ENCODE measurements around the gene RAD51B. TPM values are rescaled to one million over a fixed set of nuclear protein-coding genes. Genes with fewer than 3 reads are reported as not detected.

Gene RAD51B
- total RNA-seq, 1 donor from 2014 or later, result 38.6 TPM

DNA sequence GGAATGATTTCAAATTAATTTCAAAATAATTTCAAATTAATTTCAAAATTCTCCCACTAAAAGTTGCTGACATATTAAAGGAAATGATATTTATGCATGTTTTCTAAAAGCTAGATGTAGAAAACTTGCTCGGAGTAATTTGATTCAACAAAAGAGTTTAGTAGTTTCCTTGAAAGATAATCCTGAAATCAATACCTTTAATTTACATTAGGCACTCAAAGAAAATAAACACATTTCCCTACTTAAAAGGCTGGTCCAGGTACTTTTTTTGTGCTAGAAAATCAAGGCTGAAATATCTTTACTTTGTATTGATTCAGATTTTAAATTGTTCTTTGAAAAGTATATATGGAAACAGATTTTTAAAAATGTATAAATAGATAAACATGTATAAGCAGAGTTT, 370.5 kb downstream of the RAD51B start:
- Histone ChIP-seq H3K9ac (ENCODE audit: low read depth in 1 of 3, low read length in 3 of 3) (no peak overlapping the region), H3K4me1 (ENCODE audit: control insufficient read depth in 3 of 3, insufficient read depth in 3 of 3, low read length in 3 of 3) (peaks cover 12 to 25% (median 13%) of the 10 kb centered on the region in 3 donors), H3K36me3 (ENCODE audit: control insufficient read depth in 3 of 3, insufficient read depth in 3 of 3, low read length in 3 of 3) (no peaks in the 10 kb centered on the region), H3K4me3 (ENCODE audit: low read length in 3 of 3) (no peak overlapping the region), H3K27me3 (ENCODE audit: control insufficient read depth in 3 of 3, insufficient read depth in 3 of 3, low read length in 3 of 3) (no peaks in the 10 kb centered on the region), H3K9me3 (ENCODE audit: control insufficient read depth in 3 of 3, low read length in 3 of 3) (no peaks in the 10 kb centered on the region), H3K27ac (ENCODE audit: low read depth, low read length) (no peak overlapping the region)

DNA sequence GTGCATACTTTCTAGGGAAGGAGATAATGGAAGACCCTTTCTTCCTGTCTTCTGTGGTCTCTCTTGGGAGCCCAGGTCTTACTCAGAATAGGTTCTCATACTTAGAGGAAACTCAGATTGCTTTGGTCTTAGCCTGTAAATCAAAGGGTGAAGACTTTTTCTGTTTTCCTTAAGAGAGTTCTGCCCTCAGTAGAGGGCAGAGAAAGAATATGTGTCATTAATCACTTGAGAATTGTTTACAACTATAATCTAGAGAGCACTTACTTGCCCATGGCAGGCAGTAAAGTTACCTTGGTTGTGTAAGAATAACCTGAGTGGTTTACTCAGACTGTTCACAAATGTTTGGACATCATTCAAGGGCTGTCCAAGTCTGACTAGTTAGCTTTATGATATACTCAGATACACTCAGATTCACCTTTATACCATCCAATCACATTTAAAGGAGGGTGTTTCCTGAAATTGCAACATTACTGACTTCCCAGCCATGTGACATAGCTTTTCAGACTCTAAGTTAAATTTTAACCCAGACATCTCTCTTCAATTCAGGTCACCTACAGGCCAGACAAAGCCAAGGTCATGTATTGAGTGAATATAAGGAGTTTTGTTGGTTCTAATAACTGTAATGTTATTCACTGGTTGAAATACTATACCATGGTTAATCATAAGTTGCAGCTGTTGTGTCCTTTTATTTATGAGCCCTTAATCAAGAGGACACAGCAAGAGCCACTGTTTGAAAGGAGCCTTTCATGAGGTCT, 372.2 kb downstream of the RAD51B start:
- H3K9ac ChIP-seq (ENCODE audit: low read depth in 1 of 3, low read length in 3 of 3), result no peak overlapping the region
- no peak overlapping the region for H3K4me3 ChIP-seq (ENCODE audit: low read length in 3 of 3)
- no peaks in the 10 kb centered on the region for H3K36me3 ChIP-seq (ENCODE audit: control insufficient read depth in 3 of 3, insufficient read depth in 3 of 3, low read length in 3 of 3)
- peak overlapping the region; percentile 89 for H3K27ac ChIP-seq (ENCODE audit: low read depth, low read length)
- no peaks in the 10 kb centered on the region for H3K9me3 ChIP-seq (ENCODE audit: control insufficient read depth in 3 of 3, low read length in 3 of 3)
- no peaks in the 10 kb centered on the region for H3K27me3 ChIP-seq (ENCODE audit: control insufficient read depth in 3 of 3, insufficient read depth in 3 of 3, low read length in 3 of 3)
- peaks cover 12 to 25% (median 13%) of the 10 kb centered on the region in 3 donors for H3K4me1 ChIP-seq (ENCODE audit: control insufficient read depth in 3 of 3, insufficient read depth in 3 of 3, low read length in 3 of 3)

DNA sequence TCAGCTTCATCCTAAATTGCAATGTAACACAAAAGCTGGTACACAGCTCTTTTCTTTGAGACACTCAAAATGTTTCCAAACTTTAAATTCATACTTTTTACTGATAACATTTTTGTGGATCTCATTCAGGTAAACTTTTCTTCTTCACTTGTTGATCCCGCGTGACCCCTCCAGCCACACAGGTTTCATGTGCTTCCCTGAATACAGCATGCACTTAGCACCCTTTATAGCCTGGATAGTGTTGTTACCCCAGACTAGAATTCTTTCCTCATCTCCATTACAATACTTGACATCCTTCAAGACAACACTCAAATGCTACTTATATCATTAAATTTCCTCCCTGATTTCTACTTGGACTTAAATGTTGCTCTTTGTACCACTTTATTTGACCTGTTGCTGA, 373.4 kb downstream of the RAD51B start:
- H3K36me3 ChIP-seq (ENCODE audit: control insufficient read depth in 3 of 3, insufficient read depth in 3 of 3, low read length in 3 of 3), result no peaks in the 10 kb centered on the region
- H3K27ac ChIP-seq (ENCODE audit: low read depth, low read length), result peak overlapping the region; percentile 89
- H3K4me3 ChIP-seq (ENCODE audit: low read length in 3 of 3), result no peak overlapping the region
- peaks cover 12 to 25% (median 13%) of the 10 kb centered on the region in 3 donors for H3K4me1 ChIP-seq (ENCODE audit: control insufficient read depth in 3 of 3, insufficient read depth in 3 of 3, low read length in 3 of 3)
- H3K9me3 ChIP-seq (ENCODE audit: control insufficient read depth in 3 of 3, low read length in 3 of 3), result no peaks in the 10 kb centered on the region
- no peaks in the 10 kb centered on the region for H3K27me3 ChIP-seq (ENCODE audit: control insufficient read depth in 3 of 3, insufficient read depth in 3 of 3, low read length in 3 of 3)
- no peak overlapping the region for H3K9ac ChIP-seq (ENCODE audit: low read depth in 1 of 3, low read length in 3 of 3)

DNA sequence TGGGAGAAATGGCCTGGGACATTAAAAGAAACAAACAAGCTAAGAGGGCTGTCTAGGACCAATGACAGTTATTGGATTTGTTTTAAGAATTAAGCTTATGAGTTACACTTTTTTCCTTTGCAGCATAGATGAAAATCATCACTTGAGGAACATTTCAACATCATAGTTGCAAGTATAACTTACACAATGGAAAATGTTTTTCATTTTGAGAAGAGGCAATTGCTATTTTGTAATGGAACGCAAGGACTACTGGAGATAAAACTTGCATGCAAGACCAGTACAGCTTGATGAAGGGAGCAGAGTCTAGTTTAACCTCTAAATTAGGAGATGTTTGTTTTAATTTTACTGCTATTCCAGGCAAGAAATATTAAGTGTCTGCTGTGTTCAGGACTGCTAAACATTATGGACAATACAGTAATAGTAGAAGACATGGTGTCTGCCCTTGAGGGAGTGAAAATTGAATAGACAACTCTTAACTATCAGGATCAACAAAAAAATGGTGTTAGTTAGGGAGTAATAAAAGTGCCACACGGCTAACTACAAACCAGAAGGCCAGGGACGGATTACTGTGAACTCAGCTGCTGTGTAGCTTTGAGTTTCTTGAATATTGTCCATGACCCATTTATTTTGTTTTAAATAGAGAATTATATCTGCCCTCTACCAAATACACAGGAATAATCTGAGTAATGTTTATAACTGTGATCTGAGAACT, 374.5 kb downstream of the RAD51B start:
- peaks cover 12 to 27% (median 16%) of the 10 kb centered on the region in 3 donors for H3K4me1 ChIP-seq (ENCODE audit: control insufficient read depth in 3 of 3, insufficient read depth in 3 of 3, low read length in 3 of 3)
- no peak overlapping the region for H3K4me3 ChIP-seq (ENCODE audit: low read length in 3 of 3)
- no peak overlapping the region for H3K9ac ChIP-seq (ENCODE audit: low read depth in 1 of 3, low read length in 3 of 3)
- H3K27me3 ChIP-seq (ENCODE audit: control insufficient read depth in 3 of 3, insufficient read depth in 3 of 3, low read length in 3 of 3), result no peaks in the 10 kb centered on the region
- H3K9me3 ChIP-seq (ENCODE audit: control insufficient read depth in 3 of 3, low read length in 3 of 3), result no peaks in the 10 kb centered on the region
- no peaks in the 10 kb centered on the region for H3K36me3 ChIP-seq (ENCODE audit: control insufficient read depth in 3 of 3, insufficient read depth in 3 of 3, low read length in 3 of 3)
- H3K27ac ChIP-seq (ENCODE audit: low read depth, low read length), result peak overlapping the region; percentile 66

DNA sequence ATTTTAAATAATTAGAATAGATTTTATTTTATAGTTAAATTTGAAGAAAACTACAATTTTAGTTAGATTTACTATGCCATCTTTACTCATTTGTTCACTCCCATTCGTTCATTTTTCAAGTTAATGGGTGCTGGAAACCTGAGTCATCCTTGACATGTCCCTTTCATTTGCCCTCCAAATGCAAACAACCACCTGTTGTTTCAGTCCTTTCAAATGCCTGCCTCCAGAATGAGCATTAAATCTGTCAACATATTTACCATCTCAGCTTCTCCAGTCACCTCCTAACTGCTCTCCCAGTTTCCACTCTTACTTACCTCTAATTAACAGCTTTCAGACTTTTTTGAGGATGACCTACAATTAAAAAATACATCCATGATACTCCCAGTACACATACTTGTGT, 375.5 kb downstream of the RAD51B start:
- peak overlapping the region; percentile 66 for H3K27ac ChIP-seq (ENCODE audit: low read depth, low read length)
- no peaks in the 10 kb centered on the region for H3K36me3 ChIP-seq (ENCODE audit: control insufficient read depth in 3 of 3, insufficient read depth in 3 of 3, low read length in 3 of 3)
- H3K27me3 ChIP-seq (ENCODE audit: control insufficient read depth in 3 of 3, insufficient read depth in 3 of 3, low read length in 3 of 3), result no peaks in the 10 kb centered on the region
- no peaks in the 10 kb centered on the region for H3K9me3 ChIP-seq (ENCODE audit: control insufficient read depth in 3 of 3, low read length in 3 of 3)
- H3K4me1 ChIP-seq (ENCODE audit: control insufficient read depth in 3 of 3, insufficient read depth in 3 of 3, low read length in 3 of 3), result peaks cover 14 to 34% (median 16%) of the 10 kb centered on the region in 3 donors
- no peak overlapping the region for H3K9ac ChIP-seq (ENCODE audit: low read depth in 1 of 3, low read length in 3 of 3)
- H3K4me3 ChIP-seq (ENCODE audit: low read length in 3 of 3), result no peak overlapping the region

DNA sequence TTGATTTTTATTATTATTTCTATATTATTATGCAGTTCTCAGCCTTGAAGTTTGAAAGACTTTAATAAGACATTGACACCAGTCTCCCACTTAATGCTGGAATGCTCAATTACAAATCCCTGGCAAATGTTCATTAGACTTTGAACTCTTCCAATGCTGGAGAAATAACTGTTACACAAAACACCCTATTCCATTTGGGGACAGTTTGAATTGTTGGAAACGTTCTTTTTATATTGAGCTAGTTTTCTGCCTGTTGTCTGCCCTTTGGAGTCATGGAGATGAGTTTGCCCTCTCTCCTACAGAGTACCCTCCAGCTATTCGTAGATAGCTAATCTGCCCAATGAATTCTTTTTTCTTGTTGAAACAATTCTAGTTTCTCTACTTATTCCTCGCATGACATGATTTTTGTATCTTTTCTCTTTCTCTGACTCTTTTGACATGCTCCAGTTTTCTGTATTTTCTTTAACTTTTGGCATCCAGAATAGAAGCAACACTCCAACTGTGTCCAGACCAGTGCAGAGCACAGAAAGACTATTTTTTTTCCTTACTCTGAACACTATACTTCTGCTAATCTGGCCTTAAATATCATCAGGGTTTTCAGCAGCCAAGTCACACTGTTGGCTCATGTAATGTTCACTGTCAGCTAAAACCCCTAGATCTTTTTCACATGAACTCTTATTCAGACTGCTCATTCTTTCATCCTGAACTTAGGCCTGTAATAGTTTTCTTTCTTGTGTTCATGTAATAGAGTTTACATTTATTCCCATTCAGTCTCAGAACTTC, 379.3 kb downstream of the RAD51B start:
- H3K9ac ChIP-seq (ENCODE audit: low read depth in 1 of 3, low read length in 3 of 3), result peak overlapping the region in 1 of 3 donors; percentile 1
- peaks cover 3 to 14% (median 6%) of the 10 kb centered on the region in 3 donors for H3K4me1 ChIP-seq (ENCODE audit: control insufficient read depth in 3 of 3, insufficient read depth in 3 of 3, low read length in 3 of 3)
- H3K27me3 ChIP-seq (ENCODE audit: control insufficient read depth in 3 of 3, insufficient read depth in 3 of 3, low read length in 3 of 3), result no peaks in the 10 kb centered on the region
- H3K9me3 ChIP-seq (ENCODE audit: control insufficient read depth in 3 of 3, low read length in 3 of 3), result no peaks in the 10 kb centered on the region
- no peak overlapping the region for H3K4me3 ChIP-seq (ENCODE audit: low read length in 3 of 3)
- peak overlapping the region; percentile 63 for H3K27ac ChIP-seq (ENCODE audit: low read depth, low read length)
- H3K36me3 ChIP-seq (ENCODE audit: control insufficient read depth in 3 of 3, insufficient read depth in 3 of 3, low read length in 3 of 3), result no peaks in the 10 kb centered on the region

DNA sequence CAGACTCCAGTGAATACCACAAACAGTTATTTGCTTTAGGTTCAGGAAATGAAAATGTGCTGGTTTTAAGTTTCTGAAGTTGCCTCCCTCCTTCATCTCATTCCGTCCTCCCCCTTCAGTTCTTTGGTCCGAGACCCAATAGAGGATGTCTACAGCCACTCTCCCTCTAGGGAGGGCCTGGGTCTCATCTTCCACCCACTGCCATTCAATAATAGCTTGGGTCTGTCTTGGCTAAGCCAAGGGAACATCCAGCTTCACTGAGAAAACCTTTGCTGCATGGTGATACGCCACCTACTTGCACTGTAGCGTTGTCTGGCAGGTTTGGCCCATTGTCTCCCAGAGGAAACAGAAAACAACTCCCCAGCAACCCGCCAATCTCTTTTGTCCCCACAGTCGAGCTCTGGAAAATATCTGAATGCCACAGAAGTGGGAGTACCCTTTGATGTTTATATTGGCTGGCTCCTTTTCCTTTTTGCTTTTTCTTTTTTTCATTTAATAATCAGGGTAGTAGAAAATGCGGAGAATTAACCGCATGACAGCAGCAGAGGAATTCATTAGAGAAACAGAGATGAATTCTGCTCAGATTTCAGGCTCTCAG, 380.1 kb downstream of the RAD51B start:
- peaks cover 3 to 9% (median 3%) of the 10 kb centered on the region in 3 donors for H3K4me1 ChIP-seq (ENCODE audit: control insufficient read depth in 3 of 3, insufficient read depth in 3 of 3, low read length in 3 of 3)
- no peak overlapping the region for H3K4me3 ChIP-seq (ENCODE audit: low read length in 3 of 3)
- H3K36me3 ChIP-seq (ENCODE audit: control insufficient read depth in 3 of 3, insufficient read depth in 3 of 3, low read length in 3 of 3), result no peaks in the 10 kb centered on the region
- no peaks in the 10 kb centered on the region for H3K9me3 ChIP-seq (ENCODE audit: control insufficient read depth in 3 of 3, low read length in 3 of 3)
- no peaks in the 10 kb centered on the region for H3K27me3 ChIP-seq (ENCODE audit: control insufficient read depth in 3 of 3, insufficient read depth in 3 of 3, low read length in 3 of 3)
- H3K9ac ChIP-seq (ENCODE audit: low read depth in 1 of 3, low read length in 3 of 3), result peak overlapping the region in 1 of 3 donors; percentile 1
- peak overlapping the region; percentile 63 for H3K27ac ChIP-seq (ENCODE audit: low read depth, low read length)

DNA sequence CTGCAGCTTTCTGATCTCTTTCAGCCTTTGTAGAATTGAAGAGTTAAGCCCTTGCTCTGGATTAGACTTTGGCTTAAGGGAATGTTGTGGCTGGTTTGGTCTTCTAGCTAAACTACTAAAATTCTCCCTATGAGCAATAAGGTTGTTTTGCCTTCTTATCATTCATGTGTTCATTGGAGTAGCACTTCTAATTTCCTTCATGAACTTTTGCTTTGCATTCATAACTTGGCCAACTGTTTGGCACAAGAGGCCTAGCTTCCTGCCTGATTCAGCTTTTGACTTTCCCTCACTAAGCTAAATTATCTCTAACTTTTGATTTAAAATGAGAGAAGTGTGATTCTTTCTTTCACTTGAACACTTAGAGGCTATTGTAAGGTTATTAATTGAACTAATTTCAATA, 384.3 kb downstream of the RAD51B start:
- Histone ChIP-seq H3K27ac (ENCODE audit: low read depth, low read length) (no peak overlapping the region), H3K27me3 (ENCODE audit: control insufficient read depth in 3 of 3, insufficient read depth in 3 of 3, low read length in 3 of 3) (no peaks in the 10 kb centered on the region), H3K9ac (ENCODE audit: low read depth in 1 of 3, low read length in 3 of 3) (no peak overlapping the region), H3K36me3 (ENCODE audit: control insufficient read depth in 3 of 3, insufficient read depth in 3 of 3, low read length in 3 of 3) (no peaks in the 10 kb centered on the region), H3K9me3 (ENCODE audit: control insufficient read depth in 3 of 3, low read length in 3 of 3) (no peaks in the 10 kb centered on the region), H3K4me3 (ENCODE audit: low read length in 3 of 3) (no peak overlapping the region), H3K4me1 (ENCODE audit: control insufficient read depth in 3 of 3, insufficient read depth in 3 of 3, low read length in 3 of 3) (peaks cover 2 to 9% (median 3%) of the 10 kb centered on the region in 3 donors)

DNA sequence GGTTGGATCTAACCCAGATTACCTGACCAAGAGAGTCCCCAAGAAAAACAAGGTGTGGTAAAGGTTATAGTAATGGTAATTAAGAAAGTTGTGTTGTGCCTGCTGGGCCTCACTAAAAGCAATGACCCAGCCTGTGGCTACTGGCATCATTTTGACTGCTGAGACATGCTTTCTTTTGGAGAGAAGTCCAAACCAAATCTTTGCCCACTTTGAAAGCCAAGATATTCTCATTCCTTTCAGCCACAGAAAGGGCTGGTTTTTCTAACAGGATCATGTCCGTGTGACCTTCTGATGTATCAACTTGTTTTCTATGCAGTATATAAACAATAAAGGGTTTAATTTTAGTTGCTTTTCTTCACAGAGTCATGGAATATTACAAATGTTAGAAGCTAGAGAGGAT, 388.6 kb downstream of the RAD51B start:
- Histone ChIP-seq H3K36me3 (ENCODE audit: control insufficient read depth in 3 of 3, insufficient read depth in 3 of 3, low read length in 3 of 3) (no peaks in the 10 kb centered on the region), H3K9me3 (ENCODE audit: control insufficient read depth in 3 of 3, low read length in 3 of 3) (no peaks in the 10 kb centered on the region), H3K9ac (ENCODE audit: low read depth in 1 of 3, low read length in 3 of 3) (no peak overlapping the region), H3K27me3 (ENCODE audit: control insufficient read depth in 3 of 3, insufficient read depth in 3 of 3, low read length in 3 of 3) (no peaks in the 10 kb centered on the region), H3K27ac (ENCODE audit: low read depth, low read length) (no peak overlapping the region), H3K4me1 (ENCODE audit: control insufficient read depth in 3 of 3, insufficient read depth in 3 of 3, low read length in 3 of 3) (peaks cover 5 to 20% (median 17%) of the 10 kb centered on the region in 3 donors), H3K4me3 (ENCODE audit: low read length in 3 of 3) (no peak overlapping the region)
